Neutrophil (primary cell): ENCODE data around the gene FYB1.

ENCODE experiments used
- H3K27ac ChIP-seq: fragments of 200-600 bp; sonication (generic); 2 replicates; pipeline ENCODE4 v1.5.1; 2016; ENCODE audit warnings: mild to moderate bottlenecking, moderate library complexity
- H3K27me3 ChIP-seq: fragments of 200-600 bp; sonication (generic); 2 replicates; pipeline ENCODE4 v1.6.0; 2016; ENCODE audit warnings: mild to moderate bottlenecking
- H3K36me3 ChIP-seq: fragments of 200-600 bp; sonication (generic); 2 replicates; pipeline ENCODE4 v1.5.1; 2017
- H3K4me1 ChIP-seq, 2 experiments: fragments of 200-600 bp in 1 of 2; sonication (generic) in 1 of 2; 1 replicate in 1 of 2; 2 replicates in 1 of 2; pipeline versions ENCODE4 v1.5.1 to v1.6.1; 2013 to 2016; ENCODE audit warnings: low read depth in 1 of 2, low read length in 1 of 2, mild to moderate bottlenecking in 1 of 2, moderate library complexity in 1 of 2; ENCODE audit not compliant: control insufficient read depth in 1 of 2, insufficient read depth in 1 of 2
- H3K4me3 ChIP-seq, 2 experiments: fragments of 200-600 bp in 1 of 2; sonication (generic) in 1 of 2; 1 replicate in 1 of 2; 2 replicates in 1 of 2; pipeline ENCODE4 v1.5.1; 2013 to 2016; ENCODE audit warnings: low read depth in 1 of 2, low read length in 1 of 2, mild to moderate bottlenecking in 1 of 2, moderate library complexity in 1 of 2
- H3K9me3 ChIP-seq: fragments of 200-600 bp; sonication (generic); 2 replicates; pipeline ENCODE4 v1.5.1; 2016
- CTCF ChIP-seq: fragments of 200-600 bp; sonication (generic); IDR thresholded peaks from 2 replicates; pipeline ENCODE4 v1.5.1; 2016; ENCODE audit warnings: antibody characterized with exemption

Gene FYB1

GRCh38 chr5:39072925-39073766 is 146.2 kb downstream of the FYB1 start:
- Histone ChIP-seq H3K27me3 (no peaks in the 10 kb centered on the region), H3K36me3 (peaks cover 3% of the 10 kb centered on the region), H3K4me3 (peak overlapping the region; percentile 79 to 96), H3K9me3 (no peaks in the 10 kb centered on the region), H3K27ac (peak overlapping the region; percentile 100), H3K4me1 (peaks cover 43 to 53% of the 10 kb centered on the region in 2 experiments)
- no peak for TF ChIP-seq CTCF

GRCh38 chr5:39068099-39068498 is 151.3 kb downstream of the FYB1 start:
- no peak for TF ChIP-seq CTCF
- H3K9me3 ChIP-seq = no peaks in the 10 kb centered on the region
- no peak overlapping the region for H3K4me3 ChIP-seq
- peaks cover 15% of the 10 kb centered on the region for H3K36me3 ChIP-seq
- peak overlapping the region; percentile 3 for H3K27ac ChIP-seq
- no peaks in the 10 kb centered on the region for H3K27me3 ChIP-seq
- H3K4me1 ChIP-seq = peaks cover 23 to 26% of the 10 kb centered on the region in 2 experiments

- H3K4me1 ChIP-seq = peaks cover 4 to 6% of the 10 kb centered on the region in 2 experiments
- H3K4me3 ChIP-seq = no peak overlapping the region
- no peaks in the 10 kb centered on the region for H3K9me3 ChIP-seq
- peaks cover 15% of the 10 kb centered on the region for H3K36me3 ChIP-seq
- TF ChIP-seq CTCF = no peak
- H3K27me3 ChIP-seq = no peaks in the 10 kb centered on the region
- peak overlapping the region; percentile 6 for H3K27ac ChIP-seq
Observed at GRCh38 chr5:39064450-39064849, 154.9 kb downstream of the FYB1 start.

GRCh38 chr5:39063037-39063436 is 156.3 kb downstream of the FYB1 start:
- TF ChIP-seq CTCF = no peak
- H3K36me3 ChIP-seq = peaks cover 12% of the 10 kb centered on the region
- peaks cover 6 to 18% of the 10 kb centered on the region in 2 experiments for H3K4me1 ChIP-seq
- H3K27ac ChIP-seq = peak overlapping the region; percentile 33
- no peak overlapping the region for H3K4me3 ChIP-seq
- H3K27me3 ChIP-seq = no peaks in the 10 kb centered on the region
- no peaks in the 10 kb centered on the region for H3K9me3 ChIP-seq

GRCh38 chr5:39062530-39062929 is 156.8 kb downstream of the FYB1 start:
- no peak overlapping the region for H3K4me3 ChIP-seq
- no peak for TF ChIP-seq CTCF
- H3K27ac ChIP-seq = peak overlapping the region; percentile 33

More at GRCh38 chr5:39062530-39062929, 156.8 kb downstream of the FYB1 start:
- Histone ChIP-seq H3K27me3 (no peaks in the 10 kb centered on the region), H3K36me3 (peaks cover 12% of the 10 kb centered on the region), H3K9me3 (no peaks in the 10 kb centered on the region), H3K4me1 (peaks cover 9 to 23% of the 10 kb centered on the region in 2 experiments)
